Esophagus muscularis mucosa (tissue), 4 donors: ENCODE measurements around the gene PNCK.

Experiments used
- EP300 ChIP-seq: sonication (generic); formaldehyde crosslinking; IDR thresholded peaks from one replicate; pipeline ENCODE4 v1.6.1; 2017; ENCODE audit warnings: antibody characterized with exemption
- POLR2A ChIP-seq: fragments of 450-650 bp; IDR thresholded peaks from one replicate; pipeline ENCODE4 v1.6.1; 2017; ENCODE audit warnings: antibody characterized with exemption, moderate library complexity, mild to moderate bottlenecking, low read depth
- TF ChIP-seq, protein P1 (sequence below), 3 experiments: fragments of 200-600 bp in 2 of 3; fragments of 450-650 bp in 1 of 3; sonication (generic) in 2 of 3; IDR thresholded peaks; one replicate each; pipeline ENCODE4 v1.5.1; 2017 to 2019; ENCODE audit warnings: antibody characterized with exemption in 3 of 3, mild to moderate bottlenecking in 2 of 3, moderate library complexity in 1 of 3

DNA sequence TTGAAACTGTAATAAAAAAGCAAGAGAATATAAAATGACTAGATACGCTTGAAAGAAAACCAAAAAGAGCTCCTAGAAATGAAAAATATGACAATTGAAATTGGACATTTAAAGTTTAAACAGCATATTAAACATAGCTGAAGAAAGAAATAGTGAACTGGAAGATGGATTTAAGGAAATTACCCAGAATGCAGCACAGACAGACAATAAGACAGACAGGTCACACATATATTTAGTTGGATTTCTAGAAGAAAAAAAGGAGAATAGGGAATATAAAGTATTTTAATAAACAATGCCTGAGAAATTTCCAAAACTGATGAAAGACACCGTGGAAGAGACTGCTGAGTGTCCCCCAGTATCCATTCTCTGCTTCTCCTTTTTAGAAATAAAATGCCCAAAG lies 20.1 kb downstream of the PNCK start:
- TF ChIP-seq, protein P1, sequence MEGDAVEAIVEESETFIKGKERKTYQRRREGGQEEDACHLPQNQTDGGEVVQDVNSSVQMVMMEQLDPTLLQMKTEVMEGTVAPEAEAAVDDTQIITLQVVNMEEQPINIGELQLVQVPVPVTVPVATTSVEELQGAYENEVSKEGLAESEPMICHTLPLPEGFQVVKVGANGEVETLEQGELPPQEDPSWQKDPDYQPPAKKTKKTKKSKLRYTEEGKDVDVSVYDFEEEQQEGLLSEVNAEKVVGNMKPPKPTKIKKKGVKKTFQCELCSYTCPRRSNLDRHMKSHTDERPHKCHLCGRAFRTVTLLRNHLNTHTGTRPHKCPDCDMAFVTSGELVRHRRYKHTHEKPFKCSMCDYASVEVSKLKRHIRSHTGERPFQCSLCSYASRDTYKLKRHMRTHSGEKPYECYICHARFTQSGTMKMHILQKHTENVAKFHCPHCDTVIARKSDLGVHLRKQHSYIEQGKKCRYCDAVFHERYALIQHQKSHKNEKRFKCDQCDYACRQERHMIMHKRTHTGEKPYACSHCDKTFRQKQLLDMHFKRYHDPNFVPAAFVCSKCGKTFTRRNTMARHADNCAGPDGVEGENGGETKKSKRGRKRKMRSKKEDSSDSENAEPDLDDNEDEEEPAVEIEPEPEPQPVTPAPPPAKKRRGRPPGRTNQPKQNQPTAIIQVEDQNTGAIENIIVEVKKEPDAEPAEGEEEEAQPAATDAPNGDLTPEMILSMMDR (IDR thresholded peaks at IDR 0.05), result no peak
- TF ChIP-seq EP300, result no peak
- TF ChIP-seq POLR2A, result no peak
